Fibroblast of mammary gland (primary cell): Measurements from ENCODE around the gene ETV1.

ENCODE experiments used
- DNase-seq: peaks from one replicate; pipeline ENCODE4 v3.0.0-alpha.2; 2010; ENCODE audit warnings: low read depth
- H3K4me3 ChIP-seq: 2 replicates; pipeline ENCODE4 v1.5.1; 2011; ENCODE audit warnings: low read depth, mild to moderate bottlenecking, low read length, moderate library complexity; ENCODE audit not compliant: control insufficient read depth
- TF ChIP-seq, protein P1 (sequence below): conservative IDR thresholded peaks from 2 replicates; pipeline ENCODE4 v1.5.1; 2011; ENCODE audit warnings: low read depth, low read length, inconsistent platforms; ENCODE audit not compliant: control insufficient read depth, insufficient read depth

Gene ETV1

DNA sequence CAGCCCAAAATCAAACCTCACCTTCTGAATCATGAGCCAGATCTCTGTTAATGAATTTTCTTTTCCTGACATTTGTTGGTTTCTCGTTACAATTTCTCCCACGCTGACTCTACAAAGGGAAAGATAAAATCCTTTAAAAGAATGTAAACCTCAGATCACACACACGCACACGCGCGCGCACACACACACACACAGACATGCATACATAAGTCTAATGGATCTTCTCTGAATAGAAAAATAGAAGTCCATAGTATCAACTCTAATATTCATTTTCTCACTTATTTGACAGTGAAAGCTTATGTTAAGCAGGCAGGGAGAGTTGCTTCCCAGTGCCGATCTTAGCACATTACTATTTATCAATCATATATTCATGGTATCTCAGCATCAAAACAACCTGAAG, 1.4 kb downstream of the ETV1 start:
- TF ChIP-seq, protein P1, sequence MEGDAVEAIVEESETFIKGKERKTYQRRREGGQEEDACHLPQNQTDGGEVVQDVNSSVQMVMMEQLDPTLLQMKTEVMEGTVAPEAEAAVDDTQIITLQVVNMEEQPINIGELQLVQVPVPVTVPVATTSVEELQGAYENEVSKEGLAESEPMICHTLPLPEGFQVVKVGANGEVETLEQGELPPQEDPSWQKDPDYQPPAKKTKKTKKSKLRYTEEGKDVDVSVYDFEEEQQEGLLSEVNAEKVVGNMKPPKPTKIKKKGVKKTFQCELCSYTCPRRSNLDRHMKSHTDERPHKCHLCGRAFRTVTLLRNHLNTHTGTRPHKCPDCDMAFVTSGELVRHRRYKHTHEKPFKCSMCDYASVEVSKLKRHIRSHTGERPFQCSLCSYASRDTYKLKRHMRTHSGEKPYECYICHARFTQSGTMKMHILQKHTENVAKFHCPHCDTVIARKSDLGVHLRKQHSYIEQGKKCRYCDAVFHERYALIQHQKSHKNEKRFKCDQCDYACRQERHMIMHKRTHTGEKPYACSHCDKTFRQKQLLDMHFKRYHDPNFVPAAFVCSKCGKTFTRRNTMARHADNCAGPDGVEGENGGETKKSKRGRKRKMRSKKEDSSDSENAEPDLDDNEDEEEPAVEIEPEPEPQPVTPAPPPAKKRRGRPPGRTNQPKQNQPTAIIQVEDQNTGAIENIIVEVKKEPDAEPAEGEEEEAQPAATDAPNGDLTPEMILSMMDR = no peak
- H3K4me3 ChIP-seq = peak overlapping the region; percentile 88
- DNase-seq = peak; percentile 45

- DNase-seq = peak; percentile 62
- H3K4me3 ChIP-seq = peak overlapping the region; percentile 88
- TF ChIP-seq, protein P1 = no peak
Observed at GRCh38 chr7:13987395-13987794, 2.1 kb downstream of the ETV1 start.

- no peak for DNase-seq
- H3K4me3 ChIP-seq = peak overlapping the region; percentile 12
- TF ChIP-seq, protein P1 = no peak
Observed at GRCh38 chr7:13986208-13986607, 3.3 kb downstream of the ETV1 start.

DNA sequence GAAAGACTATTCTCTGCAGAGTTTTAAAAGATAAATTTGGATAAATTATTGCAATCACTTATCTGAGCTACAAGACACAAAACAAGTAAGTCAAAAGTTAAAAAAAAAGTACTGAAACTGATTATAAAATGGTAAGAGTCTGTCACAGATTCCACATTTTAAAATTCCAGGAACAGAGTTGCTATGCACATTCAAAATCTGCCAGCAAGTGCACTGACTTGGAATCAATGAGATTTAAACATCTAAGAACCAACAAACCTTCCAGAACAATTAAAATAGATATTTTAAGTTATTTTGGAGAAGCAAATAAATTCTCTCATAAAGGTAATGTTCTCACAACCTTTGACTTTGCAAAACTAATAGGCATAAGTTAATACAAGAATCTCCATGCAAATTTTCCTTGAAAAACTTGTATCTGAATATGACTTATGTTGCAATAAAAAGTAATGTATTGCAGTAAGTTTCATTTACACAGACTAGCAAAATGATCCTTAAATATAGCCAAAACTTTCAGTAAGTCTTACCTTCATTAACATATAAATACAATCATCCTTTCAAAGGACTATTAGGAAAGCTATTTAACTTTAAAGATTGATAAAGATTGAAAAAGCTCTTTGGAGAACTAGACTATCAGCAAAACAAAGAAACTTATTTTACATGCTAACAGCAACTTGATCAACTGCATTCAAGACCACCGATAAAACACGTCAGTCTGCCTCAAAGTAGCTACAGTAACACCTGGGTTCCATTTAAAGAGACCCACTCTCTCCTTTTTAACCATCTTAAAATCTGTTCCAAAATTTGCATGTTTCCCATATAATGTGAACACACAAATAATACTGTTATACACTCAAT, 4.4 kb downstream of the ETV1 start:
- DNase-seq = no peak
- no peak overlapping the region for H3K4me3 ChIP-seq
- TF ChIP-seq, protein P1 = no peak

- TF ChIP-seq, protein P1 = no peak
- DNase-seq = no peak
- H3K4me3 ChIP-seq = no peak overlapping the region
Observed at GRCh38 chr7:13984061-13984460, 5.4 kb downstream of the ETV1 start.

DNA sequence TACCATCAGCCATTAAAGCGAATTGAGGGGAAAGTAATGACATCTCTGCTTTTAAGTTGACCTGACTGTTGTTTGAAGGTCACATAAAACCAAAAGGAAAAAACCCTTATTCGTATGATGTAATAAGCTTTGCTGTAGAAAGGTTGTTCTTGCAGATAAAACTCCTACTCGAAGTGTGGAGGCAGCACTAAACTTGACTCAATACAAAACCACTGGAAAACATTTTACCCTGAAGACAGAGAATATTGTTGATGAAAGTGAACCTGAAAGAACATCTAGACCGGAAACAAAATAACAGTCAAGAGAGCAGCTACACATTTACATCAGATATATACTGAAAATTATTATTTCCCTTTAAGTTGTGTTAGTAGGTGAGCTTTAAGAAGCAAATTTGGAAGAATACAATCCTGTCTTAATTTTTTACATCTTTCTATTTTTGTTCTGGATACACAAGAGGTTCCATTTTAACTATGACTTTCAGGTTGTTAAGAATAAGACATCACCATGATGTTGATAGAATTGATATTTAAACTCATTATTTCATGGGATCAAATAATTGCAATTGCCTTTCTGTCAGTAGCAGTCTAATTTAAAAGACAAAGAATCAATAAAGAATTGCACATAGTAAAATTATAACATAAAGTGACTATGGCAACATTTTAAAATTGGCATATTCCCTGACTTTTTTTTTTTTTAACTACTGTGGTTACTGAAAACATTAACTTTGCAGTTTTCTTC, 6.4 kb downstream of the ETV1 start:
- peak; percentile 18 for DNase-seq
- H3K4me3 ChIP-seq = no peak overlapping the region
- TF ChIP-seq, protein P1 = no peak
